Hepatocyte (in vitro differentiated cells): Measurements from ENCODE around the gene ARHGAP25. TPM values are rescaled to one million over a fixed set of nuclear protein-coding genes. Genes with fewer than 3 reads are reported as not detected.

Experiments
- DNase-seq: peaks from one replicate; pipeline ENCODE4 v3.0.0-alpha.2; 2016; ENCODE audit warnings: low spot score
- H2AFZ ChIP-seq: fragments of 200-600 bp; sonication (generic); 2 replicates; pipeline ENCODE4 v1.6.0; 2016; ENCODE audit warnings: antibody characterized with exemption, mild to moderate bottlenecking
- H3K27ac ChIP-seq: fragments of 200-600 bp; sonication (generic); 2 replicates; pipeline ENCODE4 v1.5.1; 2016; ENCODE audit warnings: mild to moderate bottlenecking
- H3K27me3 ChIP-seq: fragments of 200-600 bp; sonication (generic); 2 replicates; pipeline ENCODE4 v1.6.1; 2016
- H3K36me3 ChIP-seq: fragments of 200-600 bp; sonication (generic); replicated peaks from 2 replicates; pipeline ENCODE4 v1.5.1; 2016; ENCODE audit warnings: low read depth; ENCODE audit not compliant: insufficient read depth
- H3K4me1 ChIP-seq: fragments of 200-600 bp; sonication (generic); 2 replicates; pipeline ENCODE4 v1.5.1; 2016; ENCODE audit warnings: mild to moderate bottlenecking, moderate library complexity; ENCODE audit not compliant: insufficient read depth
- H3K4me2 ChIP-seq: fragments of 200-600 bp; sonication (generic); 2 replicates; pipeline ENCODE4 v1.6.0; 2016
- H3K4me3 ChIP-seq: fragments of 200-600 bp; sonication (generic); 2 replicates; pipeline ENCODE4 v1.5.1; 2016; ENCODE audit warnings: mild to moderate bottlenecking
- H3K79me2 ChIP-seq: fragments of 200-600 bp; sonication (generic); 2 replicates; pipeline ENCODE4 v1.6.0; 2017; ENCODE audit warnings: mild to moderate bottlenecking
- H3K9me2 ChIP-seq: fragments of 200-600 bp; sonication (generic); replicated peaks from 2 replicates; pipeline ENCODE4 v1.6.0; 2017; ENCODE audit warnings: mild to moderate bottlenecking; ENCODE audit not compliant: insufficient read depth
- H3K9me3 ChIP-seq: fragments of 200-600 bp; sonication (generic); 2 replicates; pipeline ENCODE4 v1.5.1; 2016; ENCODE audit warnings: low read depth, mild to moderate bottlenecking
- H4K20me1 ChIP-seq: fragments of 200-600 bp; sonication (generic); 2 replicates; pipeline ENCODE4 v1.6.0; 2016; ENCODE audit warnings: mild to moderate bottlenecking; ENCODE audit not compliant: insufficient read depth, poor library complexity, severe bottlenecking
- EZH2 ChIP-seq: fragments of 200-600 bp; sonication (generic); IDR thresholded peaks from 2 replicates; pipeline ENCODE4 v1.6.1; 2016; ENCODE audit warnings: antibody characterized with exemption, mild to moderate bottlenecking, borderline replicate concordance
- EZH2phosphoT487 ChIP-seq: fragments of 200-600 bp; sonication (generic); IDR thresholded peaks from one replicate; pipeline ENCODE4 v1.6.1; 2018; ENCODE audit warnings: antibody characterized with exemption, mild to moderate bottlenecking, low read depth, moderate library complexity; ENCODE audit not compliant: unreplicated experiment, severe bottlenecking
- WGBS: methylation state at CpG from one replicate; pipeline ENCODE4 v1.1.6; 2016; ENCODE audit warnings: low lambda C conversion rate; ENCODE audit errors: missing lambda C conversion rate; 5-methylcytosine and 5-hydroxymethylcytosine counted together
- polyA plus RNA-seq: library from polyadenylated mRNA; unstranded; fragments of >200 nt; fragmentation: Nextera tagmentation; extraction: Ambion mirVana; gene quantifications from 2 replicates; pipeline ENCODE4 v1.2.1, GENCODE V29; 2016
- total RNA-seq: library from RNA; depleted of rRNA; stranded (reverse); fragments of >200 nt; gene quantifications from 2 replicates; pipeline ENCODE4 v1.2.3, GENCODE V29; 2014
- TF ChIP-seq, protein P1 (sequence below): fragments of 200-600 bp; sonication (generic); IDR thresholded peaks from 2 replicates; pipeline ENCODE4 v1.5.1; 2016; ENCODE audit warnings: antibody characterized with exemption, mild to moderate bottlenecking; ENCODE audit not compliant: poor library complexity

ARHGAP25 gene
- total and polyA plus RNA-seq, 2 experiments from 2014 or later, result 0.21 to 0.47 TPM

GRCh38 chr2:68739595-68740399, 5.2 kb downstream of the ARHGAP25 start:
- H3K27me3 ChIP-seq, result no peaks in the 10 kb centered on the region
- no peak overlapping the region for H3K27ac ChIP-seq
- no peak overlapping the region for H2AFZ ChIP-seq
- H3K9me3 ChIP-seq, result no peaks in the 10 kb centered on the region
- TF ChIP-seq EZH2phosphoT487, result no peak
- TF ChIP-seq EZH2, result no peak
- TF ChIP-seq, protein P1, sequence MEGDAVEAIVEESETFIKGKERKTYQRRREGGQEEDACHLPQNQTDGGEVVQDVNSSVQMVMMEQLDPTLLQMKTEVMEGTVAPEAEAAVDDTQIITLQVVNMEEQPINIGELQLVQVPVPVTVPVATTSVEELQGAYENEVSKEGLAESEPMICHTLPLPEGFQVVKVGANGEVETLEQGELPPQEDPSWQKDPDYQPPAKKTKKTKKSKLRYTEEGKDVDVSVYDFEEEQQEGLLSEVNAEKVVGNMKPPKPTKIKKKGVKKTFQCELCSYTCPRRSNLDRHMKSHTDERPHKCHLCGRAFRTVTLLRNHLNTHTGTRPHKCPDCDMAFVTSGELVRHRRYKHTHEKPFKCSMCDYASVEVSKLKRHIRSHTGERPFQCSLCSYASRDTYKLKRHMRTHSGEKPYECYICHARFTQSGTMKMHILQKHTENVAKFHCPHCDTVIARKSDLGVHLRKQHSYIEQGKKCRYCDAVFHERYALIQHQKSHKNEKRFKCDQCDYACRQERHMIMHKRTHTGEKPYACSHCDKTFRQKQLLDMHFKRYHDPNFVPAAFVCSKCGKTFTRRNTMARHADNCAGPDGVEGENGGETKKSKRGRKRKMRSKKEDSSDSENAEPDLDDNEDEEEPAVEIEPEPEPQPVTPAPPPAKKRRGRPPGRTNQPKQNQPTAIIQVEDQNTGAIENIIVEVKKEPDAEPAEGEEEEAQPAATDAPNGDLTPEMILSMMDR, result no peak
- 96% methylated on average over 6 of the region's 6 CpGs for WGBS
- no peak overlapping the region for H3K4me3 ChIP-seq
- H3K79me2 ChIP-seq, result no peaks in the 10 kb centered on the region
- no peaks in the 10 kb centered on the region for H3K9me2 ChIP-seq
- no peak for DNase-seq
- H4K20me1 ChIP-seq, result no peaks in the 10 kb centered on the region
- H3K4me1 ChIP-seq, result no peaks in the 10 kb centered on the region
- no peak overlapping the region for H3K4me2 ChIP-seq
- H3K36me3 ChIP-seq, result no peaks in the 10 kb centered on the region

DNA sequence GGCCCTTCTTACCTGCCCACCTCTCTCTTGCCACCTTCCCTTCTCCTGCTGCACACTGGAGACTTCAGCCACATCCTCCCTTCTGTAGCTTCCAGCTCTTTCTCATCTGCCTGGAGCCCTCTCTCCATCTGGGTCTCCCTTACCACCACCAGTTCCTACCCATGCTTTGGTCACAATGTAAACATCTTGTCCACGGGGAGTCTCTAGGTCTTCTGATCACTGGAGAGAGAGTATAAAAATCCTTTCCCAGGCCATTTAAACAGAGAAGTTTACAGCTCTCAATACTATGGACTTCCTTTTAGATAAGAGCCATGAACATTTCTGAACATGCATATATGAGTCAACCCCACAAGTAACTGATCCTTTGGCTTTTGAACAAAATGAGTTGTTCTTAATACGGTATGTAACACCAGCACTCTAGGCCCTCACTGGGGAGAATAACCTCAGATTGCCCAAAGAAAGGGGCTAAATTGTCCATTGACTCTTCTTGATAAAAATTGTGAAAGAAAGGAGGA, 5.8 kb downstream of the ARHGAP25 start:
- H3K27ac ChIP-seq, result no peak overlapping the region
- H3K4me1 ChIP-seq, result no peaks in the 10 kb centered on the region

DNA sequence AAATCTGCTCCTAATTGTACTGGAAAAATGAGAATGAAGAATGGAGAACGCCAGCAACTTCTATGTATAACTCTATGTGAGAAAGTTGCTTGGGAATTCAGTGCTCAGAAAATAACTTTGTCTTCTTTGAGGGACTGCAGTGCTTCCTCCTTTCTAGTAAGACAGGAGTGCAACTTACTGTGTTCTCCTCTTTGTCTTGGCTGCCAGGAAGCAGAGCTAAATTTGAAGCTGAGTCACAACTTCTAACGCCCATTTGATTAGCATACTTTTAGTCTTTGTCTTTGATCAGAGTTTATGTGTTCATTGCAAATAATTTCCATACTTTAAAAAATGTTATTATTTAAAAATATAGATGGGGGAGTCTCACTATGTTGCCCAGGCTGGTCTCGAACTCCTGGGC, 6.6 kb downstream of the ARHGAP25 start:
- no peaks in the 10 kb centered on the region for H4K20me1 ChIP-seq
- no peaks in the 10 kb centered on the region for H3K27me3 ChIP-seq
- no peaks in the 10 kb centered on the region for H3K9me3 ChIP-seq
- H2AFZ ChIP-seq, result no peak overlapping the region
- no peak overlapping the region for H3K27ac ChIP-seq
- H3K4me2 ChIP-seq, result no peak overlapping the region
- no peaks in the 10 kb centered on the region for H3K79me2 ChIP-seq
- no peaks in the 10 kb centered on the region for H3K9me2 ChIP-seq
- WGBS, result 87% methylated on average over 3 of the region's 3 CpGs
- DNase-seq, result no peak
- no peaks in the 10 kb centered on the region for H3K36me3 ChIP-seq
- no peaks in the 10 kb centered on the region for H3K4me1 ChIP-seq
- TF ChIP-seq EZH2phosphoT487 (no peak), EZH2 (no peak)
- TF ChIP-seq, protein P1, result no peak
- no peak overlapping the region for H3K4me3 ChIP-seq

More for the DNA sequence above, 5.8 kb downstream of the ARHGAP25 start:
- no peak overlapping the region for H3K4me2 ChIP-seq
- TF ChIP-seq EZH2phosphoT487 (no peak), EZH2 (no peak)
- TF ChIP-seq, protein P1, result no peak
- H4K20me1 ChIP-seq, result no peaks in the 10 kb centered on the region
- no peaks in the 10 kb centered on the region for H3K79me2 ChIP-seq
- no peaks in the 10 kb centered on the region for H3K36me3 ChIP-seq
- 47% methylated on average over 2 of the region's 2 CpGs for WGBS
- no peaks in the 10 kb centered on the region for H3K27me3 ChIP-seq
- H3K9me3 ChIP-seq, result no peaks in the 10 kb centered on the region
- no peak for DNase-seq
- H3K4me3 ChIP-seq, result no peak overlapping the region
- no peaks in the 10 kb centered on the region for H3K9me2 ChIP-seq
- no peak overlapping the region for H2AFZ ChIP-seq
